ENCODE data around the gene HOXA6. TPM values are rescaled to one million over a fixed set of nuclear protein-coding genes. Genes with fewer than 3 reads are reported as not detected.

Gene HOXA6
- polyA plus RNA-seq, 1 experiment, result 0.77 TPM

DNA sequence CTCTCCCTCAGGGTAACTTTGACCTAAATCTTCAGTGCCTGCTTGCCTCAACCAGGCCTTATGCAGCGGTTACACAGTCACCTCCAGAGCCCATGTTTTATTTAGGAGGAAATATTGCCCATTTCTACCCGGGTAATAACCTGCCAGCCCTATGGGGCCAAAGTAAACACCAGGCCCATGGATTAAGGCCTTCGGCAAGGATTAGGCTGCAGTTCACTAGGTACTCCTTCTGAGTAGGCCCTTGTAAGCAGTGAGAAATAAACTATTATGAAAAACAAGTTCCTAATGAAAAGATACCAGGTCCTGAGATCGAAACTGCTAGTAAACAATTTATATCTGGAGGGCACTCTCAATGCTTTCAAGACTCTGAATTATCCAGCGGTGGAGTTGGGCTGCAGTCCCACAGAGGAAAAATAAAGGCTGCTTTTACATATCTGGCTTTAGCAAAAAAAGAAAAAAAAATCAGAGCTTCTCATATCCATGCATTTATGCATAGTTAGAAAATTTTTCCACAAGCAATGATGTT is 30.3 kb upstream of the HOXA6 start:
- ChIA-PET CTCF (interaction anchor here (2.1 to 16.1 kb wide), 5 partner anchors 8 to 27 kb away, joined by 7 to 187 read pairs (median 24); partner anchors contain the start of gene HOXA11), POLR2A (interaction anchor here (0.8 to 2.3 kb wide), 4 partner anchors 9 to 12 kb away, joined by 4 to 9 read pairs (median 5); no protein-coding TSS in a partner anchor)
- Histone ChIP-seq H3K36me3 (ENCODE audit: control insufficient read depth, insufficient read depth, low read length) (peaks cover 9% of the 10 kb centered on the region), H3K4me3 (ENCODE audit: low read depth, low read length) (peak overlapping the region; percentile 72), H3K27me3 (ENCODE audit: control insufficient read depth, insufficient read depth, low read length) (no peaks in the 10 kb centered on the region)
- TF ChIP-seq, protein P1, sequence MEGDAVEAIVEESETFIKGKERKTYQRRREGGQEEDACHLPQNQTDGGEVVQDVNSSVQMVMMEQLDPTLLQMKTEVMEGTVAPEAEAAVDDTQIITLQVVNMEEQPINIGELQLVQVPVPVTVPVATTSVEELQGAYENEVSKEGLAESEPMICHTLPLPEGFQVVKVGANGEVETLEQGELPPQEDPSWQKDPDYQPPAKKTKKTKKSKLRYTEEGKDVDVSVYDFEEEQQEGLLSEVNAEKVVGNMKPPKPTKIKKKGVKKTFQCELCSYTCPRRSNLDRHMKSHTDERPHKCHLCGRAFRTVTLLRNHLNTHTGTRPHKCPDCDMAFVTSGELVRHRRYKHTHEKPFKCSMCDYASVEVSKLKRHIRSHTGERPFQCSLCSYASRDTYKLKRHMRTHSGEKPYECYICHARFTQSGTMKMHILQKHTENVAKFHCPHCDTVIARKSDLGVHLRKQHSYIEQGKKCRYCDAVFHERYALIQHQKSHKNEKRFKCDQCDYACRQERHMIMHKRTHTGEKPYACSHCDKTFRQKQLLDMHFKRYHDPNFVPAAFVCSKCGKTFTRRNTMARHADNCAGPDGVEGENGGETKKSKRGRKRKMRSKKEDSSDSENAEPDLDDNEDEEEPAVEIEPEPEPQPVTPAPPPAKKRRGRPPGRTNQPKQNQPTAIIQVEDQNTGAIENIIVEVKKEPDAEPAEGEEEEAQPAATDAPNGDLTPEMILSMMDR (IDR thresholded peaks at IDR 0.05; ENCODE audit: insufficient read depth, low read depth, low read length), result no peak
- no peak for DNase-seq (ENCODE audit: low read depth)

DNA sequence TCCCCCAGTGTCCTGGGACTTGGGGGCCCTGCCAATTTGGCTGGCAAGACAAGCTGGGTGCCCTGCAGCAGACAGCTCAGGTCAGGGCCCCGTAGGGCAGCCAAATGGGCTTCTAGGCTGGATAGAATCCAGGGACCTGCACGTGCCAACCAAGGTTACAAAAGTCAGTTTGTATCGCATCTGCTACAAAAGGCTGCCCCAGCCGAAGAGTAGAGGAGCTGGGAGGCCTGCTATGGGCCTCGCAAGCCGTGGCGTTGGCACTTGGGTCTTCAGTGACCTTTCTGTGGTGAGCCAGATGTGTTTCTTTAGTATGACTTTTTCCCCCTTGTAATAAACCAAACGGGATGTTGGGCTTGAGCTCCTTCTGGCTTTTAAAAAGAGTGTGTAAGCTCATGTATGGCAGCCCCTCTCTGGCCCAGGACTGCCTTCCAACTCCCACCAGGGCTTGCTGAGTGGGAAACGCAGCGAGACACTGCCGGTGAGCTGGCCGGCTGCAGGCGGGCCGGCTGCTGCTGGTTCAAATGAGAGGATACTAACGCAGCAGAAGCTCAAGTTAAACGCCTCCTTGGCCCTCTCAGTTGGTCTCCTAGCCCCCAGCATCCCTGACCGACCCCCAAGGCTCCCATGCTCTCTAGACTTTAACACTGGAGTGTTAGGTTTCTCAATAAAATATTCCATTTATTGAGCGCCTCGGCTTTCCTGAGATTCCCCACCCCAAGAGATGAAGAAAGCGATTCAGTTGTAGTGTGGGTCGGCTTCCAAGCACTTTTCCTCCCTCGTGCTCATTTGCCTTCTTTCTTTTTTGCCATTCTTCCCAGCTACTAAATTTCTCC is 29.6 kb upstream of the HOXA6 start:
- peaks cover 7% of the 10 kb centered on the region for H3K36me3 ChIP-seq (ENCODE audit: control insufficient read depth, insufficient read depth, low read length)
- no peaks in the 10 kb centered on the region for H3K27me3 ChIP-seq (ENCODE audit: control insufficient read depth, insufficient read depth, low read length)
- TF ChIP-seq, protein P1 (IDR thresholded peaks at IDR 0.05; ENCODE audit: insufficient read depth, low read depth, low read length), result no peak
- ChIA-PET CTCF (interaction anchor here (0.6 to 16.1 kb wide), 6 partner anchors 10 to 58 kb away, joined by 4 to 187 read pairs (median 19); partner anchors contain the start of gene HOXA11), POLR2A (interaction anchor here (0.6 to 1.3 kb wide), 6 partner anchors 8 to 23 kb away, joined by 3 to 9 read pairs (median 4); partner anchors contain the start of genes HOXA11 and HOXA13)
- no peak for DNase-seq (ENCODE audit: low read depth)
- H3K4me3 ChIP-seq (ENCODE audit: low read depth, low read length), result peak overlapping the region; percentile 72

DNA sequence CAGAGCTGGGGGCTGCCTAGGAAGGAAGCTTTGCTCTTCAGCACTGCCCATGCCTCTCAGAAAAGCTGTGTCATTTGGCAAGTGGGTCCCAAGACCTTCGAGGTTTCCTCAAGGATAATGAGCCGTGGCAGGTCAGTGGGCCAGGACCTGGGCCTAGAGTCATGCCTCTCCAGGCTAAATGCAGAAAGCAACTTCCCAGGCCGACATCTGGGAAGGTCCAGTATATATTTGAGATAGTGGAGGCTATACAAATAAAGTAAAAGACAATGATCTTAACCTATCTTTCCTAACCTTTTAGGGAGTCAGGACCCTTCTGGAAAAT is 28.9 kb upstream of the HOXA6 start:
- ChIA-PET POLR2A (interaction anchor here (0.6 to 1.3 kb wide), 3 partner anchors 8 to 801 kb away, joined by 3 to 9 read pairs (median 4); partner anchors contain the start of gene HOXA11), CTCF (interaction anchor here (1.4 to 16.1 kb wide), 5 partner anchors 10 to 26 kb away, joined by 6 to 187 read pairs (median 20); partner anchors contain the start of gene HOXA11)
- Histone ChIP-seq H3K27me3 (ENCODE audit: control insufficient read depth, insufficient read depth, low read length) (no peaks in the 10 kb centered on the region), H3K4me3 (ENCODE audit: low read depth, low read length) (peak overlapping the region; percentile 72), H3K36me3 (ENCODE audit: control insufficient read depth, insufficient read depth, low read length) (peaks cover 8% of the 10 kb centered on the region)
- DNase-seq (ENCODE audit: low read depth), result no peak
- TF ChIP-seq, protein P1 (IDR thresholded peaks at IDR 0.05; ENCODE audit: insufficient read depth, low read depth, low read length), result no peak

DNA sequence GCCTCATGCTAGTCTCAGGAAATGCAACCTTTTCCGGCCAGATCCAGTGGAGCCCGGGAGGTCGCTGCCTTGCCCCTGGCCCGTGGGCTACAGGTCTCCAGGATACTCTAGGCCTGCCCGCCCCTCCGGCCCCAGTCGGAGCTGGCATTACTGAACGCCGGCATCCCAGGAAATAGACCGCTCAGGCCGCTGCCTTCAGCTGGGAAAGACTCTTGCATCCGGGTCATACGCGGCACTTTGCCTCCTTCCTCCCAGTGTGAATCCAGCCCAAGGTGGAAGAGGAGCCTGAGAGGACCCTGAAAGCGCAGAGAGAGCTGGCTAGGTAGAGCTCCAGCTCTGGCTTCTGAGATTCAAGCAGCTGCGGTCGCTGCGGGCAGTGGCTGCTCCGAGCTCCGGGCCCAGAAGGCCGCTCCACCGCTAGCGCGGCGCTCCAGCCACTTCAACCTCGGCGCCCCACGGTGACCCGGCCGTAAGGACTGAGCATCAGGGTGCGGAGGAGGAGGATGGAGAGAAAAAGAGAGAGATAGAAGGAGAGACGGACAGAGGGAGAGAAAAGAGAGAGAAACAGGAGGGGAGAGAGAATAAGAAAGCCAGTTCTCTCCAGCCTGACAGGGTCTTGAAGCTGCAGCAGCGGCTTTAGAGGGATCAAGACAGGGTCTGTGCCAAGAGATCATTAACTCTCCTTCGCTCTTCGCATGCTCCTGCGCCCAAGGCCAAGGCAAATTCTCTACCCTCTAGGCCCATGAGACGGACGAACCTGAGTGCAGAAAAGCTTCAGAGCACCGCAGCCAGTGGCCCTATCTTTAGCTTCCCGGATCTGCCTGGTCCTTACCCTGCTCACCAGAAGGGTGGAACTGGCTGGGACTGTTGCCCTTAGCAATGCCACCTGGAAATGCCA is 28.3 kb upstream of the HOXA6 start:
- POLR2A ChIA-PET, result interaction anchor here (0.6 to 1.3 kb wide), 7 partner anchors 8 to 801 kb away, joined by 3 to 11 read pairs (median 5); partner anchors contain the start of gene HOXA11
- Histone ChIP-seq H3K36me3 (ENCODE audit: control insufficient read depth, insufficient read depth, low read length) (peaks cover 10% of the 10 kb centered on the region), H3K4me3 (ENCODE audit: low read depth, low read length) (peak overlapping the region; percentile 72), H3K27me3 (ENCODE audit: control insufficient read depth, insufficient read depth, low read length) (no peaks in the 10 kb centered on the region)
- no peak for DNase-seq (ENCODE audit: low read depth)
- TF ChIP-seq, protein P1 (IDR thresholded peaks at IDR 0.05; ENCODE audit: insufficient read depth, low read depth, low read length), result no peak
- CTCF ChIA-PET, result interaction anchor here (1.4 to 16.1 kb wide), 5 partner anchors 10 to 25 kb away, joined by 6 to 187 read pairs (median 20); partner anchors contain the start of gene HOXA11

All from BJ (cell line).